Psoas muscle (tissue), 8 donors: ENCODE results near the gene BTBD9. TPM values are rescaled to one million over a fixed set of nuclear protein-coding genes. Genes with fewer than 3 reads are reported as not detected.

ENCODE experiments used
- ATAC-seq, 4 donors: fragments of 200-7000 bp; cut with Tn5 transposase; one replicate each; pipeline ENCODE4 v1.9.1; 2020; ENCODE audit warnings: moderate library complexity in 3 of 4, mild to moderate bottlenecking in 2 of 4
- DNase-seq, 2 donors: peaks; one replicate each; pipeline ENCODE4 v3.0.0-alpha.2; 2020
- H3K27ac ChIP-seq: fragments of 200-600 bp; one replicate; pipeline ENCODE4 v1.8.0; 2022
- H3K27me3 ChIP-seq, 3 donors: fragments of 200-600 bp in 1 of 3; one replicate each; pipeline versions ENCODE4 v1.6.1 to v1.8.0; 2013 to 2022; ENCODE audit warnings: low read length in 2 of 3, mild to moderate bottlenecking in 2 of 3, moderate library complexity in 1 of 3; ENCODE audit not compliant: insufficient read depth in 3 of 3
- H3K36me3 ChIP-seq, 2 donors: fragments of 200-600 bp in 1 of 2; one replicate each; pipeline versions ENCODE4 v1.6.1 to v1.8.0; 2013 to 2022; ENCODE audit warnings: low read depth in 1 of 2, mild to moderate bottlenecking in 1 of 2, moderate library complexity in 1 of 2; ENCODE audit not compliant: insufficient read depth in 1 of 2
- H3K4me1 ChIP-seq: fragments of 200-600 bp; one replicate; pipeline ENCODE4 v1.8.0; 2022
- H3K4me3 ChIP-seq: fragments of 200-600 bp; one replicate; pipeline ENCODE4 v1.8.0; 2022; ENCODE audit warnings: mild to moderate bottlenecking
- H3K9me3 ChIP-seq: fragments of 200-600 bp; one replicate; pipeline ENCODE4 v1.8.0; 2022
- WGBS, 3 donors: extraction: QIAGEN DNeasy Blood & Tissue Kit; methylation state at CpG; one replicate each; pipeline versions ENCODE4 v1.1.6 to v1.1.7; 2013; 5-methylcytosine and 5-hydroxymethylcytosine counted together
- intact Hi-C, 2 donors: fragments of 100-400 bp; cut with DNase I; formaldehyde crosslinking; loops; one replicate each; pipeline versions ENCODE4 v1.11.0 to v1.14.2; 2022
- polyA plus RNA-seq, 3 donors: library from polyadenylated mRNA; stranded (reverse); fragments of 200-250 nt; gene quantifications; one replicate each; pipeline ENCODE4 v1.2.3, GENCODE V29; 2013
- total RNA-seq, 4 donors: library from RNA; stranded (reverse); fragmentation: NEBNext Ultra II Directional in 2 of 4; extraction: Animal tissue kit (Norgen Biotek cat#: 25700) in 2 of 4; gene quantifications; one replicate each; pipeline versions ENCODE4 v1.2.1 to v1.2.4, GENCODE V29; 2021 to 2023
- TF ChIP-seq, protein P1 (sequence below): fragments of 200-600 bp; IDR thresholded peaks from one replicate; pipeline ENCODE4 v1.8.0; 2022; ENCODE audit warnings: antibody characterized with exemption
- donor health status: healthy with polysubstance abuse.
- donor health status: DM: no; HTN: no; CAD: no; lungs with moderate emphysema.
- donor health status: Bipolar disorder and iron deficiency.
- donor health status: healthy.
- donor health status: DM: yes; HTN: yes; CAD: no.
- donor health status: DM: no; HTN: no; CAD: no.
- donor health status: DM: no; HTN: no; CAD: no.
- donor health status: DM: yes; HTN: yes; CAD: no.

BTBD9 gene
- total and polyA plus RNA-seq, 7 donors = 2.3 to 10.9 (median 8.4) TPM

DNA sequence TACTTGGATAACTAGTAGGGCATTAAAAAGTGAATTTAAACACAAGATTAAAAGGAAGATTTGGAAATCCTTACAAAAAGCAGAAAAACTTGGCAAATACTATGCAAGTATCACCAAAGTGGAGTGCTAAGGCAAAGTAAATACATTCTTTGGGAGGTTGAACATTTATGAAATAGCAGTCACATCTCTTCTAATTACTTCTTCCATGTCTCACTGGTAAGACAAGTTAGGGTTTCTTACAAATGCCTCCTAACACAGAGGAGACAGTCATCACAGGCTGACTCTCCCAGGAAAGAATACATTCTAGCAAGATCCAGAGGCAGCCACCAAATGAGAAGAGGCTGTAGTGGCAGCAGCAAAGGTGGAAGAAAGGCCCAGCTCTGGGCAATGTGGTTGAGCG, 298.2 kb downstream of the BTBD9 start:
- ATAC-seq = no peak
- TF ChIP-seq, protein P1, sequence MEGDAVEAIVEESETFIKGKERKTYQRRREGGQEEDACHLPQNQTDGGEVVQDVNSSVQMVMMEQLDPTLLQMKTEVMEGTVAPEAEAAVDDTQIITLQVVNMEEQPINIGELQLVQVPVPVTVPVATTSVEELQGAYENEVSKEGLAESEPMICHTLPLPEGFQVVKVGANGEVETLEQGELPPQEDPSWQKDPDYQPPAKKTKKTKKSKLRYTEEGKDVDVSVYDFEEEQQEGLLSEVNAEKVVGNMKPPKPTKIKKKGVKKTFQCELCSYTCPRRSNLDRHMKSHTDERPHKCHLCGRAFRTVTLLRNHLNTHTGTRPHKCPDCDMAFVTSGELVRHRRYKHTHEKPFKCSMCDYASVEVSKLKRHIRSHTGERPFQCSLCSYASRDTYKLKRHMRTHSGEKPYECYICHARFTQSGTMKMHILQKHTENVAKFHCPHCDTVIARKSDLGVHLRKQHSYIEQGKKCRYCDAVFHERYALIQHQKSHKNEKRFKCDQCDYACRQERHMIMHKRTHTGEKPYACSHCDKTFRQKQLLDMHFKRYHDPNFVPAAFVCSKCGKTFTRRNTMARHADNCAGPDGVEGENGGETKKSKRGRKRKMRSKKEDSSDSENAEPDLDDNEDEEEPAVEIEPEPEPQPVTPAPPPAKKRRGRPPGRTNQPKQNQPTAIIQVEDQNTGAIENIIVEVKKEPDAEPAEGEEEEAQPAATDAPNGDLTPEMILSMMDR = no peak
- intact Hi-C loops = no loop called here
- no peak for DNase-seq
- H3K4me1 ChIP-seq = peaks cover 3% of the 10 kb centered on the region
- H3K36me3 ChIP-seq = peaks cover 0 to 3% of the 10 kb centered on the region in 2 donors
- no peak overlapping the region for H3K27ac ChIP-seq
- H3K4me3 ChIP-seq = no peak overlapping the region
- no peaks in the 10 kb centered on the region for H3K27me3 ChIP-seq
- no peaks in the 10 kb centered on the region for H3K9me3 ChIP-seq
- WGBS, 3 donors = 98 to 100% (median 100%) methylated on average over 1 of the region's 1 CpG

DNA sequence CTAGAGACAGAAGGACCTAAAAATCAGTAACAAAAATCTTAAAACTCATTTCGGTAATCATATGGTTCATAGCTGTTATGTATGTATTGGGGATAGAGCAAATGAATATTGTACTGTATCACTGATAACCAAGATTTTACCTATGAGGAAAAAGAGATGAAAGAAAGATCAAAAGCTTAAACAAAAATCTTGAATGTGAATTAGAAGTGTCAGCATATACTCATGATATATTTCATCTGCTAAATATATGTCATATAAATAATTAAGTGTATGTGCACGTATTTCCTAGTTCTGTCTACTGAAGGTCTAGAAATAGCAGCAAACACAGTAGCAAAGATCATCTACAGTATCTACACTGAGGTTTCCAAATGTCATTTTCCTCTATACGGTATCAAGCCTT, 299.8 kb downstream of the BTBD9 start:
- Histone ChIP-seq H3K9me3 (no peaks in the 10 kb centered on the region), H3K4me1 (no peaks in the 10 kb centered on the region), H3K36me3 (peaks cover 0 to 3% of the 10 kb centered on the region in 2 donors), H3K27ac (no peak overlapping the region), H3K4me3 (no peak overlapping the region), H3K27me3 (no peaks in the 10 kb centered on the region)
- ATAC-seq = no peak
- 90 to 94% (median 92%) methylated on average over 3 of the region's 3 CpGs for WGBS, 3 donors
- TF ChIP-seq, protein P1 = no peak
- no peak for DNase-seq
- intact Hi-C loops = no loop called here

DNA sequence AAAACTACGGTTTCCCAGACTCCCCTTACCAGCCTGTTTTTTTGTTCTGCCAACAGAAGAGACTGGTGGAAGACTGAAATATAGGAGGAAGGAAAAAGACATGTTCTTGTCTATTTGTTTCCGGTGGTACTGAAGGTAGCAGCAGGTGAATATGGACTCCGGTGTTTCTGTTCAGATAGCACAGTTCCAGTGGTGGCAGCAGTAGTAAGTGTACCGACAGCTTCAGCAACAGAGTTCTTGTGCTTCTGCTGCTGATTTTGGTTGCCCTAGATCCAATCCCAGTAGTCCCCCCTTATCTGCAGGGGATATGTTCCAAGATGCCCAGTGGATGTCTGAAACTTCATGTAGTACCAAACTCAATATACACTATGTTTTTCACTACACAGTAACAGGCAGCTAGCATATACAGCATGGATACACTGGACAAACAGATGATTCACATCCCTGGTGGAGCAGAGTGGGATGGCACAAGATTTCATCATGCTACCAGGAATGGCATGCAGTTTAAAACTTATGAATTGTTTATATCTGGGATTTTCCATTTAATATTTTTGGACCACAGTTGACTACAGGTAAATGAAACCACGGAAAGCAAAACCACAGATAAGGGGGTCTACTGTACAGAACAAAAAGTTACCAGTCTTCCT, 301.8 kb downstream of the BTBD9 start:
- H3K36me3 ChIP-seq = no peaks in the 10 kb centered on the region
- ATAC-seq (no peak), DNase-seq (no peak)
- WGBS, 3 donors = 95 to 98% (median 96%) methylated on average over 5 of the region's 5 CpGs
- no peaks in the 10 kb centered on the region for H3K9me3 ChIP-seq
- TF ChIP-seq, protein P1 = no peak
- H3K27ac ChIP-seq = no peak overlapping the region
- intact Hi-C loops = no loop called here
- H3K4me1 ChIP-seq = no peaks in the 10 kb centered on the region
- H3K4me3 ChIP-seq = no peak overlapping the region
- no peaks in the 10 kb centered on the region for H3K27me3 ChIP-seq

DNA sequence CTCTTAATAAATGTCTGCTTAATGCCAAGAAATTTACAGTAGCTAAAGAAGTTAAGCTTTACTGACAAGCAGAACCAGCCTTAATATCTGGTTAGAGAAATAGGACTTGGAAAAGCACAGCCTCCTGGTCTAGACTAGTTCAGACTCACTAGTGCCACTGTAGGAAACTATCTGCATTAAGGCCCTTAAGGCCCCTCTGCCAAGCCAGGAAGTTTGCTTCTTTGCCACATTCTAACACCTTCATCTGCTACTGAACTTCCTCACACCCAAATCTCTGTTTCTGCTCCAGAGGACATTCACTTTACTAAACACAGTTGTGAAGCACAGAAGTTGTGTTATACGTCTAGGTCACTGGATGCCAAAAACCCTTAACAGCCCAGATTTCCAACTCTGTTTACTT, 302.8 kb downstream of the BTBD9 start:
- Histone ChIP-seq H3K9me3 (no peaks in the 10 kb centered on the region), H3K36me3 (no peaks in the 10 kb centered on the region), H3K27me3 (no peaks in the 10 kb centered on the region), H3K4me3 (no peak overlapping the region), H3K27ac (no peak overlapping the region), H3K4me1 (no peaks in the 10 kb centered on the region)
- TF ChIP-seq, protein P1 = no peak
- 87 to 96% (median 89%) methylated on average over 1 of the region's 1 CpG for WGBS, 3 donors
- no peak for ATAC-seq
- no peak for DNase-seq
- intact Hi-C loops = no loop called here

DNA sequence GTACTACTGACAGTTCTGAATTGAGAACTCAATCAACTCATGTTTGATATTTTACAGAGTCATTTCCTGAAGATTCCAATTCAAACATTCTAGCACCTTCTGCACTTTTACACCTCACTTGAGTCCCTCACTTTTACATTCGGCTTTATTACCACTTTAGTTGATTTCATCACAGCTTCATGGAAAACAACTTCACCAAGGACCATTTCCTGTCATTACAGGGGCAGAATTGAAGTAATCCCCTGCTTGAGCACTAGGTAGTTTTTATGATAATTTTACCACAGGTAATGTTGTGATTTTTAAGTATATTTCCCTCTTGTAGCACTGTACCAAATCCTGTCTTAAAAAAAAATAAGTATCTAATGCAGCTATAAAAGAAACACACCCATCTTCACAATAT, 312.9 kb downstream of the BTBD9 start:
- ATAC-seq (no peak), DNase-seq (no peak)
- TF ChIP-seq, protein P1 = no peak
- H3K36me3 ChIP-seq = no peaks in the 10 kb centered on the region
- H3K9me3 ChIP-seq = no peaks in the 10 kb centered on the region
- H3K4me1 ChIP-seq = no peaks in the 10 kb centered on the region
- 72 to 86% (median 73%) methylated on average over 1 of the region's 1 CpG for WGBS, 3 donors
- H3K27me3 ChIP-seq = no peaks in the 10 kb centered on the region
- intact Hi-C loops = no loop called here
- no peak overlapping the region for H3K4me3 ChIP-seq
- H3K27ac ChIP-seq = no peak overlapping the region
